Measurements from ENCODE around the gene MPRIP.
"Not testable (repeated sequence)": the region's sequence is repeated elsewhere in the genome, so short reads cannot be mapped to it uniquely, and the experiment has no call there.

Gene MPRIP

DNA sequence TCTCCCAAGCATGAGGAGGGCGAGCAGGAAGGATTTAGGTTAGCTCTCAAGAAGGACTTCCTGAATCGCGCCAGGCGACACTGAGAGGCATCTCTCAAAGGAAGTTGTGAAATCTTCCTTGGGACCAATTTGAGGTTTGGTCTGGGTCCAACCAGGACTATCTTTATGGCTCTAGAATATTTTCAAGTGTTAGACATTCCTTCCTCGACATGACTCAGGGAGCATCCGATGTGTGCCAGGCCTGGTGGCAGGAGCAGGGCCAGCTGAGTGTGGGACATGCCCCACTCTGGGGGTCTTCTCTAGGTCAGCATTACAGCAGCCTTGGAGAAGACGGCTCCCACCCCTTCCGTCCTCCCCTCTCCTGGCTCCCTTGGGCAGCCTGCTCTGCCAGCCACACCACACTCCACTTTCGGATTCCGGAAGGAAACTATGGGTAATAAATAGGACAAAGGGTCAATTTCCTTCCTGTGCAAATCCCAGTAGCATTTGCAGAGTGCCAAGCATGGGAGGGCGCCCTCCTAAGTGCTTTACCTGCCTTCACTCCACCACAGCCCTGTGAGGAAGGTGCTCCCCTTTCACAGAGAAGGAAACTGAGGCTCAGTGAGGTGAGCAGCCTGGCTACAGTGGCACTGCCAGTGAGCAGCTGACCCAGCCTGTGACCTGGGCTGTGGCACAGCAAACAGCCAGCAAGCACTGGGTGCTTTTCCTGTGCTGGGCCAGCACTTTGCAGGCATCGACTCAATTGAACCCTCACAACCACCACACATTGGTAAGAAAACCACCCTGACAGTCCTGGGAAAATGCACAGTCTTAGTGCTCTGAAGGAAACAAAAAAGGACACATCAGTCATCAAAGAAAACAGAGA lies 31.0 kb upstream of the MPRIP start:
- in situ Hi-C loops (cut with MboI; ENCODE audit: low pct_unique_long_range_greater_than_20kb, low sequenced_read_pairs): loop anchor here (25.0 kb wide), 1 partner anchor 301 kb away; the partner anchor contains the start of gene NT5M
- DNase-seq: peak; percentile 26

- DNase-seq: not testable (repeated sequence)
- in situ Hi-C loops (cut with MboI; ENCODE audit: low pct_unique_long_range_greater_than_20kb, low sequenced_read_pairs): loop anchor here (25.0 kb wide), 1 partner anchor 298 kb away; the partner anchor contains the start of gene NT5M
Observed at GRCh38 chr17:17013828-17014747, 28.2 kb upstream of the MPRIP start.

DNA sequence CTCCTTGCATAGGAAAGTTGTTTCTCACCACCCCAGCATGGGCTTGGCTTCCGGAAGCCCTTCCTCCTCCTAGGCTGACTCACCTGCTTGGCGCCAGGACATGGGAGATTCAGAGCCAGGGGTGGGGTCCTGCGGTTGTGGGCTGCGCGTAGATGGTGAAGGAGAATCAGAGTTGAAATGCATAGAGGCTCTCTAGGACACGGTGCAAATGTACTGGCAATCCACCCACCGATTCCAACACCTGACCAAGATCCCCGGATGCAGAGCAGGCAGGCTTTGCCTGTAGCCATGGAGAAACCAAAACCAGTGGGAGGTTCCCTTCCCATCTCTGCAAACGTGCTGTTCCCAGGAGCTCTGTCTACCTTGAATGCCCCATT lies 27.5 kb upstream of the MPRIP start:
- DNase-seq: not testable (repeated sequence)
- in situ Hi-C loops (cut with MboI; ENCODE audit: low pct_unique_long_range_greater_than_20kb, low sequenced_read_pairs): loop anchor here (25.0 kb wide), 1 partner anchor 298 kb away; the partner anchor contains the start of gene NT5M

DNA sequence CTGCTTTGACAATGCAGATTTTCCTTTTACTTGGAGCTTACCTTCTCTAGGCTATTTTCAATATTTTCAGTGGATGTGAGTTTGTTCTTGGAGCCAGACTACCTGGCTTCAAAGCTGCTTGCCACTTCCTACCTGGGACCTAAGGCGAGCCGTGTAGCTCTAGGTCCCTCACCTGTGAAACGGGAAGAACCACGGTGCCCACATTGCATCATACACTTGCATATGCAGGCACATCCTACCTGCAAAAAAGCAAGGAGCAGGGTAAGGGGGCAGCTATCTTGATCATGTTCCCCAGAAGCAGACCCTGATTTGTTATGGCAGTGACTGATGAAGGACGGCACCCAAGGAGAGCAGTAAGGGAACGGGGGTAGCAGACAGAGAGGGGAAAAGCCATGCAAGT lies 27.0 kb upstream of the MPRIP start:
- DNase-seq: no peak
- in situ Hi-C loops (cut with MboI; ENCODE audit: low pct_unique_long_range_greater_than_20kb, low sequenced_read_pairs): loop anchor here (25.0 kb wide), 1 partner anchor 297 kb away; the partner anchor contains the start of gene NT5M

DNA sequence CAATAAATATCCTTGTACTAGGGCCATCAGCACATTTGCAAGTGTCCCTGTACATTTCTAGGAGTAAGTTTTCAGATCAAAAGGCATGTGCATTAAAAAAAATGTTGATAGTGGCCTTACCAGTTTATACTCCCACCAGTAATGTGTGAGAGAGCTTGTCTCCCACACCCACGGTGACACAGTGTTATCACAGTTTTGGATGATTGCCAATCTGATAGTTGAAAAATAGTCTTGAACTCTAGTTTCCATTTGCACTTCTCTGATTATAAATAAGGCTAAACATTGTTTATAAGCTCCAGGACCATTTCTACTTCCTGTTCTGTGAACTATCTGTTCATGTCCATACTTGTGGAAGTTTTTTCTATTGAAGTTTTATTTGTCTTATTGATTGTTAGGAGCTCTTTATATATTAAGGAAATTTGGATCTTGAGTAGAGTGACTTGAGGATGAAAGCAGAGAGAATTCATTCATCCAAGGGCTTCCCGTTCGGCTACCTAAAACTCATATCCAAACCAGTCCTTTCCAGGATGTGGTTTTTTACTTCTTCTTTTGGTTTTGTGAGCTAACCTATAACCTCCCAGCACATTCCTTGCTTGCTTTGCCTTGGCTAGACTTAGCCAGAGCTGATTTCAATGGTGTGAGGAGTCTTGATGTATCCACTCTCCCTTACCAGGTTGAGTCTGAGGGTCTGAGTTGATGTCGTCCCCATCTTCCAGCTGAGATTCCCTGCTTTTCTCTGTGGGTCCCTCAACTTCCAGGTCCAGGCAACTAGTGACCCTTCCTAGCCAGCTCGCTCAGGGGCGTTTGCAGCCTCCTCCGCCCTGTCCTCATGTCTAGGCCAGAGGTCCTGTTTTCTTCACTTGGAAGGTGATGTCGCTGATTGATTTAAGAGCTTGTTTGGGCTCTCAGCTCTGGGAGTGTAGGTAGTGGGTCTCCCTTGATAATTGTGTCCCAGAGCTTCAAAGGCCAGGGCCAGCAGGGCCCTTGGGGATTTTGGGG lies 25.8 kb upstream of the MPRIP start:
- in situ Hi-C loops (cut with MboI; ENCODE audit: low pct_unique_long_range_greater_than_20kb, low sequenced_read_pairs): loop anchor here (25.0 kb wide), 1 partner anchor 296 kb away; the partner anchor contains the start of gene NT5M
- DNase-seq: peak; percentile 82

DNA sequence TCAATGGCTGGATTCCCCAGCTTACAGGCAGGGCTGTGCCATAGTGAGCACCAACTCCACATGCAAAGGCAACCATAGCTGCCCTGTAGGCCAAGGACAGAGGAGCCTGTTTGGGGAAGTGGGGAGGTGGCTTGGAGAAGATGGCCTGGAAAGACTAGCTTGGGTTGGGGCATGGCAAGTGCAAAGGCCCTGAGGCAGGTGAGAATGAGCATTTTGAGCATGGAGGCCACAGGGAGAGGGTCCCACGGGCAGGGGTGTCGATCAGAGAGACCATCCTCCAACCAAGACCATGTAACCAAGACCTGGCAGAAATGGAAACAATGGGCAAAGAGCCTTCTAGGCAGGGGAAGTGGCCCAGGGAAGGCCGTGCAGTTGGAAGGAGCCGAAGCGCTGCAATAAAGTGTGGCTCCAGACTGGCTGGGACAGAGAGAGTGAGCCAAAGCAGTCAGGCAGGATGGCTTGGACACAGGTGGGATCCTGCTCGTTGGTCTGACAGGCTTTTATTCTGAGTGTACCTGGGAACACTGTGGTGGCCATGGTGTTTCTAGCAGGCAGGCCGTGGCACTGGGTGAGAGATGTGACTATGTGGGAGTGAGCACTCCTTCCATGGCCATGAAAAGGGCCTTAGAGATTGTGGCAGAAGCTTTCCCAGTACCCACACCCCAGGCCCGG lies 24.8 kb upstream of the MPRIP start:
- DNase-seq: no peak
- in situ Hi-C loops (cut with MboI; ENCODE audit: low pct_unique_long_range_greater_than_20kb, low sequenced_read_pairs): loop anchor here (25.0 kb wide), 1 partner anchor 295 kb away; the partner anchor contains the start of gene NT5M

DNA sequence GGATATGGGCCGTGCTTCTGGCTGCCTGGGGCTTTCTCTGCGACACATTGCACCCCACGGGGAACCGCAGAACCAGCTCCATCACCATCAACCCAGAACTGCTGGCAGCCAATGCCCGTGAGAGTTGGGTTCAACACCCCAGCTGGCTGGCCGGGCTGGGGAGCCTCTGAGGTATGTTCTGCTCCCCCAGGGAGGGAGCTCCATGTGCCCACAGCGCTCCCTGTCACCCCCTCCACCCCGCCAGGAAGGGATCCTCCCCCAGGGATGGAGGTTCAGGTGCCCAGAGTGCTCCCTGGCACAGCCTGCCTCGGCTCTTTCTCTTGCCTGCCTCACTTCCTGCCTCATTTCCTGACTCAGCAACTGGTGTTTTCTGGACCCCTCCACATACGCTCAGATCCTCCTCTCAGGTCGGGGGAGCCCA lies 24.2 kb upstream of the MPRIP start:
- in situ Hi-C loops (cut with MboI; ENCODE audit: low pct_unique_long_range_greater_than_20kb, low sequenced_read_pairs): loop anchor here (25.0 kb wide), 1 partner anchor 294 kb away; the partner anchor contains the start of gene NT5M
- no peak for DNase-seq

DNA sequence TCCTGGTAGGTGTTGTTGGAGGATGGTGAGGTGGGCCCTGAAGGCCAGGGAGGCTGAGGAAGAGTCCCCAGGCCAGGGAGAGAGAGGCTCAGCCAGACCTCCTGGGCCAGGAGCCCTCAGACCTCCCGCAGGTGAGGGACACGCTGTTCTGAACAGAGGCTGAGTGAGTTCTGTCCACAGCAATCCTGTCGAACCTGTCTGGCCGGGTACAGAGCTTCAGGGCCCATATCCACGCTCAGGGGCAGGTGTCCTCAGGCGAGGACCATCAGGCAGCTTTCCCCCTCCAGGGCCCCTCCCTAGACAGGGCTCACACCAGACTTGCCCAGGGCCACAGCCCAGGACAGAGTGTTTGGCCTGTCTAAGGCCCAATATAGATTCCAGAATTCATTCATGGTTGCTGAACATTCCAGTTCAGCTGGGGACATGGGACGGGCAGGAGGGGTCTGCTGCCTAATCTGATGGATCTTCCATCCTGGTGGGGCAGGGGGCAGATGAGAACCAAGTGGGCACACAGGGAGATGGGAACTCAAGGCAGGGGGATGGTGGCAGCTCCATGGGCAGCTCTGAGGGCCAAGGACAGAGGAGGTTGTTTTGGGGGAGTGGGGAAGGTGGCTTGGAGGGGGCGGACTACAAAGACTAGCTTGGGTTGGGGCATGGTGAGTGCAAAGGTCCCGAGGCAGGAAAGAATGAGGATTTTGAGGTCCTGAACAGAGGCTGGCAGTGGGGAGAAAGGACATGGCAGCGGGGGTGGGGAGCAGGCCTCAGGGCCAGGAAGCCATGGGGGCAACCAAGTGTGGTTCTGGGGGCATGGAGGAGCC lies 23.4 kb upstream of the MPRIP start:
- in situ Hi-C loops (cut with MboI; ENCODE audit: low pct_unique_long_range_greater_than_20kb, low sequenced_read_pairs): loop anchor here (25.0 kb wide), 1 partner anchor 293 kb away; the partner anchor contains the start of gene NT5M
- DNase-seq: no peak

DNA sequence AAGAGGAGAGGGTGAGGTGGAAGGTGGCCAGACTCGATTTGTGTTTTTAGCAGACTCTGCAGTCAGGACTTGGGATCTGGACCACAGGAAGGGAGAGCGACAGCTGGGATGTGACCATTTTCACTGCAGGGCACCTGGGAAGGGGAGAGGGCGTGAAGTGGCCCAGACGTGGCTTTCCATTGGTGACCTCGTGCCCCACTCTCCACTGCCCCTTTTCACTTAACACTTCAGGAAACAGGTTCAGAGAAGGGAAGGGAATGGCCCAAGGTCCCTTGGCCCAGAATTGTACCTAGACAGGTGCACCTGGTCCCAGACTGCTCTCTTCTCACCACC lies 22.9 kb upstream of the MPRIP start:
- DNase-seq: no peak
- in situ Hi-C loops (cut with MboI; ENCODE audit: low pct_unique_long_range_greater_than_20kb, low sequenced_read_pairs): loop anchor here (25.0 kb wide), 1 partner anchor 293 kb away; the partner anchor contains the start of gene NT5M

DNA sequence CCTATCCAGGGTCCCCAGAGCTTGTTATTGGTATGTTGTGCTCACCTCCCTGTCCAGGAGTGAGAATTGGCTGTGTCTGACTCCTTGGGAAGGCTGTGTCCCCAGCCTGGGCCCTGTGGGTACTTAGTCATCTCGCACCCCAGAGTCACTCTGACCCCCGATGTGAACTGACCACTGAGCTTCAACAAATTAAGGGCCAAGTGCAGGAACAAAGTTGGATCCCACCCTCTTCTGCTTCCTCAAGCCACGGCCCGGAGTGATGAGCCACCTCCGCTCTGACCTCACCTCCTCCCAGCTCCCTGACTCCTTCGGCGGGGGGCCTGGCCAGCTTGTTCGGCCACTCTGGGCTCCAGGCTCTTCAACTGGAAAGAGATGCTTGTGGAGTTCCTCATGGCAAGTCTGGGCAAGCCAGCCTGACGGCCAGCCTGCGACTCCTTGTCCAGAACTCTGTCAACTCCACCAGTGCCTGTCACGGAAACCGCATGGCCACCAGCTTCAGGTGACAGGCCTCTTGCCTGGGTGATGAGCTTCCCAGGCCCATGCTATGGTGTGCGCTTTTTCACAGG lies 22.3 kb upstream of the MPRIP start:
- in situ Hi-C loops (cut with MboI; ENCODE audit: low pct_unique_long_range_greater_than_20kb, low sequenced_read_pairs): loop anchor here (25.0 kb wide), 1 partner anchor 292 kb away; the partner anchor contains the start of gene NT5M
- DNase-seq: no peak

GRCh38 chr17:17020821-17021193 lies 21.4 kb upstream of the MPRIP start:
- no peak for DNase-seq
- in situ Hi-C loops (cut with MboI; ENCODE audit: low pct_unique_long_range_greater_than_20kb, low sequenced_read_pairs): loop anchor here (25.0 kb wide), 1 partner anchor 291 kb away; the partner anchor contains the start of gene NT5M

- DNase-seq: no peak
- in situ Hi-C loops (cut with MboI; ENCODE audit: low pct_unique_long_range_greater_than_20kb, low sequenced_read_pairs): loop anchor here (25.0 kb wide), 1 partner anchor 291 kb away; the partner anchor contains the start of gene NT5M
Observed at GRCh38 chr17:17021194-17021863, 20.9 kb upstream of the MPRIP start.

- in situ Hi-C loops (cut with MboI; ENCODE audit: low pct_unique_long_range_greater_than_20kb, low sequenced_read_pairs): loop anchor here (25.0 kb wide), 1 partner anchor 290 kb away; the partner anchor contains the start of gene NT5M
- no peak for DNase-seq
Observed at GRCh38 chr17:17022011-17022410, 20.2 kb upstream of the MPRIP start.

DNA sequence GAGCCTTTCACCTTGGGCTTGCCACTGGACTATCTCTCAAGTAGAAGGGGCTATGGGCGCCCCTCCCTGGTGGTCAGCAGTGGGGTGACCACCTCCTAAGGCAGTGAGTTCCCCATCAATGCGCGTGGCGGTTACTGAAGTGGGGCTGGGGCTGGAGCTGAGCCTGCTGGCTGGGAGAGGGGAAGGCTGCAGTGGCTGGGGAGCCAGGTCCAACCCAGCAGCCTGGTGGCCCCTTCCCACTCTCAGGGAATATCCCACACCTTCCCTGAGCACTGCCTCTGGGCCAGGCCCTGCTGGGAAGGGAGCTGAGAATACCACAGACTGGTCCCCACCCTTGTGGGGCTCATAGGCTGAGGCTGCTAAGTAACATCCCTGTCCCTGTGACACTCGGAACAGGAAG lies 19.8 kb upstream of the MPRIP start:
- no peak for DNase-seq

DNA sequence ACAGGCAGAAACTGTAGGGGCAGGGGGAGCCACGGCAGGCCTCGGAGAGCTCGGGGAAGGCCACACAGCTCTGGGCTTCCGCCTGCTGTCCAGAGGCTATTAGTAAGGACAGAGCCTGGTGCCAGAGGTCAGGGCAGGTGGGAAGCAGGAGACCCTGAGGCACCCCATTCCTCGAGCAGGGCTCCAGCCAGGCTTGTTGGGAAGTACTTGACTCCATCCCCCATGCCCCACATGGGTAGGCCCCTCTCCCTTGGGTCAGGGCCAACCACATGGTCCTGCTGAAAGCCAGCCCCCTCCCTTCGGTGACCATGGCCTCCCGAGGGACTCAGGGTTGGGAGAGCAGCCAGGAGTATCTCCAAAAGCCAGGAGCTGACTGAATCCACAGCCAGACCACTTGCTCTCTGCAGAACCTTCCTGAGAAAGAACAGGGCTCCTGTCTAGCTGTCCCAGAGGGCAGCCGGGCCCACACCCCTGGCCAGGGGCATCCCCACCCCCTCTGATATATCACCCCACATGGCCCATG lies 17.4 kb upstream of the MPRIP start:
- DNase-seq: no peak
- in situ Hi-C loops (cut with MboI; ENCODE audit: low pct_unique_long_range_greater_than_20kb, low sequenced_read_pairs): loop anchor here (25.0 kb wide), 1 partner anchor 287 kb away; the partner anchor contains the start of gene NT5M

More for the DNA sequence above, 19.8 kb upstream of the MPRIP start:
- in situ Hi-C loops (cut with MboI; ENCODE audit: low pct_unique_long_range_greater_than_20kb, low sequenced_read_pairs): loop anchor here (25.0 kb wide), 1 partner anchor 290 kb away; the partner anchor contains the start of gene NT5M

- DNase-seq: no peak
- in situ Hi-C loops (cut with MboI; ENCODE audit: low pct_unique_long_range_greater_than_20kb, low sequenced_read_pairs): no loop called here
Observed at GRCh38 chr17:17025621-17026020, 16.6 kb upstream of the MPRIP start.

Measured in KBM-7 (cell line).